ENCODE data around the gene PHOX2B.

DNA sequence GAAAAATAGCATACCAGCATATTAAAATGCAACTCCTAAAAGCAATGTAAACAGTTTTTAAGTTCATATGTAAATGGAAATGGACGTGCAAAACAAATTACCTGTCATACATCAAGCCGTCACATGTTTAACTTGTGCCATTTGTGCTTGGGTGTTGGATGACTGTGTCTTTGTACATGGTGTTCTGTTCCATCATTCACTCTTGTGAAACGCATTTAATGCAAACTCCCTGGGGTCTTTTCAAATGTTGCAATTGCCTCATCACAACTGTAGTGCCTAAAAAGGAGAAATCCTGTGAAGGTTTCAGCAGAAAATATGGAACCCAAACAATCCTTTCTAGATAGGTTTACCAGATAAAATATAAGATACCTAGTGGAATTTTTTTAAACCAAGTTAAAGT lies 52.4 kb downstream of the PHOX2B start:
- TF ChIP-seq CTCF (IDR thresholded peaks at IDR 0.05; ENCODE audit: control extremely low read depth in 1 of 3, insufficient read depth in 1 of 3, low read depth in 1 of 3, low read length in 3 of 3) = no peak
- TF ChIP-seq TCF12 (IDR thresholded peaks at IDR 0.05; ENCODE audit: low read depth, low read length) = no peak
- TF ChIP-seq BRCA1 (IDR thresholded peaks at IDR 0.05; ENCODE audit: low read depth, low read length) = no peak
- TF ChIP-seq POLR2AphosphoS5 (IDR thresholded peaks at IDR 0.05; ENCODE audit: low read depth, low read length) = no peak
- TF ChIP-seq POLR2A (IDR thresholded peaks at IDR 0.05; ENCODE audit: control extremely low read depth in 1 of 2, low read depth in 2 of 2, low read length in 2 of 2) = no peak
- no peak for TF ChIP-seq SIN3A (conservative IDR thresholded peaks at IDR 0.05 in 1 of 2, IDR thresholded peaks at IDR 0.05 in 1 of 2; ENCODE audit: low read depth in 1 of 2, low read length in 2 of 2)
- TF ChIP-seq, protein P1, sequence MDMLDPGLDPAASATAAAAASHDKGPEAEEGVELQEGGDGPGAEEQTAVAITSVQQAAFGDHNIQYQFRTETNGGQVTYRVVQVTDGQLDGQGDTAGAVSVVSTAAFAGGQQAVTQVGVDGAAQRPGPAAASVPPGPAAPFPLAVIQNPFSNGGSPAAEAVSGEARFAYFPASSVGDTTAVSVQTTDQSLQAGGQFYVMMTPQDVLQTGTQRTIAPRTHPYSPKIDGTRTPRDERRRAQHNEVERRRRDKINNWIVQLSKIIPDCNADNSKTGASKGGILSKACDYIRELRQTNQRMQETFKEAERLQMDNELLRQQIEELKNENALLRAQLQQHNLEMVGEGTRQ (IDR thresholded peaks at IDR 0.05; ENCODE audit: low read length) = no peak
- no peak for TF ChIP-seq RFX5 (IDR thresholded peaks at IDR 0.05; ENCODE audit: borderline replicate concordance, low read depth, low read length)
- TF ChIP-seq EZH2 (IDR thresholded peaks at IDR 0.05; ENCODE audit: low read depth, low read length, severe bottlenecking) = no peak
- no peak for TF ChIP-seq KDM1A (IDR thresholded peaks at IDR 0.05; ENCODE audit: borderline replicate concordance, low read length)
- TF ChIP-seq YY1 (IDR thresholded peaks at IDR 0.05; ENCODE audit: low read depth, low read length) = no peak
- no peak for TF ChIP-seq EP300 (IDR thresholded peaks at IDR 0.05; ENCODE audit: borderline replicate concordance in 1 of 2, low read depth in 2 of 2, low read length in 2 of 2)
- TF ChIP-seq HDAC6 (IDR thresholded peaks at IDR 0.05; ENCODE audit: low read depth, low read length) = no peak
- no peak for TF ChIP-seq CREB1 (IDR thresholded peaks at IDR 0.05)
